Activated CD4-positive, CD25-positive, alpha-beta regulatory T cell treated with anti-CD3 and anti-CD28 coated beads, Interleukin-2, amount 50 U/mL, for 16 hours (primary cell): ENCODE results near the gene CLSTN1.

ENCODE experiments used
- DNase-seq: peaks from one replicate; pipeline ENCODE4 v3.0.0-alpha.2; 2020; ENCODE audit warnings: low read depth, low spot score

CLSTN1 gene

GRCh38 chr1:9852004-9852403 lies 28.2 kb upstream of the CLSTN1 start:
- DNase-seq, result no peak

DNA sequence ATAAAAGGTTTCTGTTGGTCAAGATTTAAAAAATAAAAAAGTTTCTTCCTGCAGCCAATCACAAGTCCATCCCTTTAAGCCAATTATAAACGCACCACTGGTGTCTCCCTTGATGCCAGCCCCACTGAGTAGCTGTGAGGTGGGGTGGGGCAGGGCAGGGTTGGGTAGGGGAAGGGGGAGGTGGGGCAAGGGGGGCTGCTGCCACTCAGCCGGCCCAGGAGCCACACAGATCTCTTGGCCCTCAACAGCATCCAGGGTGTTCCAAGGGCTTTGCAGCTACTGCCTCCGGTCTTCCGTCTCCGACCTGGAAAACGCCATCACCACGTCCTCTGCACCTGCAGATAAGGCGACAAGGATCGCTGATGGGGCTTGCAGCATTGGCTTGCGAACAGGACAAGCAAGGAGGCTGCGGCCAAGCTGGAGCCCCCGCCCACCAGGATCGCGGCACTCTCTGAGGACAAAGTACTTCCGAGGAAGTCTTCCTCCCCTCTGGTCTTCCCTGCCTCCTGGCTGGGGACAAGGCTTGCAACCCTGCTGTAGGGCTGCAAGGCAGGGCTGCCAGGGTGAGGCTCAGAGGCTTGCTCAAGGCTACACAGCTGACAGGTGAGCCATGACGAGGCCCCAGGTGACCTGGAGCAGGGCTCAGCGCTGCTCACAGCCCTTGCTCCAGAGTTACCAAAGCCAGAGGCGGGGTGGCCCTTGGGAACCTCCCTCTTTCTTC lies 26.8 kb upstream of the CLSTN1 start:
- DNase-seq, result no peak

- no peak for DNase-seq
These were observed 26.1 kb upstream of the CLSTN1 start for GRCh38 chr1:9849691-9850441.

DNA sequence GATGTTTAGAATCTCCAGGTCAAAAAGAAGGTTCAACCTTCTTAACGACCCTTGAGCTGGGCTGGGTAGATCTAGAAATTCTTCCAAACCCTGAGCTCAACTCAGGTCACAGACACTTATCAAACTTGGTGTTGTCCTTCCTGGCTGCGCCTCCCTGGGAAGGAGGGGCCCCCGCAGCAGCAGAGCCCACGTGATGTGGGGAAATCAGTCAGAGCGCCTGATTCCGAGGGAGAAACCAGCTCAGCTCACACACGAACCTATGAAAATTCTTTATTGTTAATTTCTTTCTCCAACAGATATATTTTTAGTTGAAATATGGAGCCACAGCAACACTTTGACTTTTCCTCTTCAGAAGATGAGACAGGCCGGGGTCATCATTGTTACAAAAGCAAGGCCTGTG lies 24.3 kb upstream of the CLSTN1 start:
- DNase-seq, result no peak

DNA sequence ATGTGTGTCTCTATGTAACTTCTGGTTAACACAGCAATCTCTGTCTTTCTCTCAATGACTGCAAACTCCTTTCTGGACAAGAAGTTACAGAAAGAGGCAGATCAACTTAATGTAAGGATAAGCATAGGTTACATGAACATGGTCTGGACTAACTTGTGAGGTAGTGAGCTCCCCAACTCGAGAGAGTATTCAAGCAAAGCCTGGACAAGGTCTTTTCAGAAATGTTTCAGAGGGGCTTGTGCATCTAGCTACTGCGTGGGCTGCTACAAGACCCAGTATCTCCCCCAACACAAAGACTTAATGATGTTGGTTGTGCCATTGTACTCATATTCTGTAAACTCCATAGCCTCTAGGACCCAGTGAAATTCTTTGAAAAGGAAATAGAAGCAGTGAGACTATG lies 23.5 kb upstream of the CLSTN1 start:
- DNase-seq, result no peak

- no peak for DNase-seq
These were observed 22.9 kb upstream of the CLSTN1 start for GRCh38 chr1:9846611-9847171.

DNA sequence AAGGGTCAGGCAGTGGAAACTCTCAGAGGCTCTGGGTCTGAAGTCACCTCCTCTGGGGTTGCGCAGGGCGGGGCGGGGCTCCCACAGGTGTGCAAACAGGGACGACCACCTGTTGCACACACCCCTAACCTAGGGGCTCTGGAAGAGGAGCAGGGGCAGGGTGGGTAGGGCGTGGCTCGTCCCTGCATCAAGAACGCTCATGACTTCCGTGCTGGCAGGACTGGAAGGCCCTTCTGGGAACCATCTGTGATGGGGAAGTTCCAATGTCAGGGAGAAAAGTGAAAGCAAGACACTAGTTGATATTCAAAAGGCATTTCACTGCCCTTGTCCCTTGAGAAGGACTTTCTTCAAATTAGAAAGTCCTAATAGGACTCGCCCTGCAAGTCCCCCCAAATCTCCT lies 22.1 kb upstream of the CLSTN1 start:
- DNase-seq, result no peak

DNA sequence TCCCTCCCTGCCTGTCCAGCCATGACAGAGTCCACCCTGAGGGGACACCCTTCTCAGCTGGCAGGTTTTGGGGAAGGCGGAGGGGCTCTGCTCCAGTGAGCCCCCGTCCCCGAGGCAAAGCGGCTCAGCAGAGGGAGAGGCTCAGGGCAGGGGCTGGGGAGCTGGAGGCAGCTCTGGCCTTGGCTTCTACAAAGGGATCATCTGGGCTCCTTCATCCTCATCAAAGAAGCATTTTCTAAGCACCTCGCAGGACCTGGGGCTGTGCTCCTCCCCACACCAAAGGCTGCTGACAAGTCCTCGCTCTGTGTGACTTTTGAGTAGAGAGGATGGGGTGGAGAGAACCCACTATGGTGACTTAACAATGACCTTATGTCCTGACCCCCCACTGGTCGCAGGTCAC lies 21.0 kb upstream of the CLSTN1 start:
- no peak for DNase-seq

- DNase-seq, result no peak
These were observed 20.3 kb upstream of the CLSTN1 start for GRCh38 chr1:9844106-9844505.

GRCh38 chr1:9843576-9843945 lies 19.8 kb upstream of the CLSTN1 start:
- DNase-seq, result no peak

GRCh38 chr1:9842781-9843575 lies 19.2 kb upstream of the CLSTN1 start:
- no peak for DNase-seq

DNA sequence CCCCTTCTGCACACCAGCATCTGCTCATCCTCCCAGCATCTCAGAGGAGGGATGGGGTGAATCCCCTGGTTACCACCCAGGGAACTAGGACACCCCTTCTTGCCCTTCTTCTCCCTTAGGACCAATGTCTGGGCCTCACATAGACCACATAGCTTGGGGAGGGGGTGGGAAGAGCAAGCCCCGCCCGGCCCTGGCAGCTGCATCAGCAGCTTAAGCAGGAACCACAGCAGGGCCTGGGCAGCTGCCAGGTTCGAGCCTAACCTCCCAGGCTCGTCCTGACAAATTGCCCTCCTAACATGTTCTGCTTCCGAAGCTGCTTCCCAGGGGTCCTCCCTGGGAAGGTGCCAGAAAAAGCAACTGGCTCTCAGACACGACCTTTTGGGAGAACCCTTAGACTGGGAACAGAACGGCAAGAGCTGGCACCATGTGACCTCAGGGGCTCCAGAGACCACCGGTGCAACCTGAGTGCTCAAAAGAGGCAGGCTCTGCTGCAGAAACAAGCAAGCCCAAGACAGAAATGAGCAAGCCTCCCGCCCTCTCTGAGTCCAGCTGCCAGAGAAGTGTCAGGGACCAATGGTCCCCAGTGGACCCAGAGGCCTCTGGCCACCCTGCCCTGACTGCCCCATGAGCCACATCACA lies 18.4 kb upstream of the CLSTN1 start:
- no peak for DNase-seq

GRCh38 chr1:9841460-9841859 lies 17.7 kb upstream of the CLSTN1 start:
- no peak for DNase-seq

GRCh38 chr1:9840176-9840575 lies 16.4 kb upstream of the CLSTN1 start:
- DNase-seq, result no peak

- DNase-seq, result no peak
These were observed 15.2 kb upstream of the CLSTN1 start for GRCh38 chr1:9838946-9839345.

- DNase-seq, result no peak
These were observed 12.8 kb upstream of the CLSTN1 start for GRCh38 chr1:9836632-9836960.

DNA sequence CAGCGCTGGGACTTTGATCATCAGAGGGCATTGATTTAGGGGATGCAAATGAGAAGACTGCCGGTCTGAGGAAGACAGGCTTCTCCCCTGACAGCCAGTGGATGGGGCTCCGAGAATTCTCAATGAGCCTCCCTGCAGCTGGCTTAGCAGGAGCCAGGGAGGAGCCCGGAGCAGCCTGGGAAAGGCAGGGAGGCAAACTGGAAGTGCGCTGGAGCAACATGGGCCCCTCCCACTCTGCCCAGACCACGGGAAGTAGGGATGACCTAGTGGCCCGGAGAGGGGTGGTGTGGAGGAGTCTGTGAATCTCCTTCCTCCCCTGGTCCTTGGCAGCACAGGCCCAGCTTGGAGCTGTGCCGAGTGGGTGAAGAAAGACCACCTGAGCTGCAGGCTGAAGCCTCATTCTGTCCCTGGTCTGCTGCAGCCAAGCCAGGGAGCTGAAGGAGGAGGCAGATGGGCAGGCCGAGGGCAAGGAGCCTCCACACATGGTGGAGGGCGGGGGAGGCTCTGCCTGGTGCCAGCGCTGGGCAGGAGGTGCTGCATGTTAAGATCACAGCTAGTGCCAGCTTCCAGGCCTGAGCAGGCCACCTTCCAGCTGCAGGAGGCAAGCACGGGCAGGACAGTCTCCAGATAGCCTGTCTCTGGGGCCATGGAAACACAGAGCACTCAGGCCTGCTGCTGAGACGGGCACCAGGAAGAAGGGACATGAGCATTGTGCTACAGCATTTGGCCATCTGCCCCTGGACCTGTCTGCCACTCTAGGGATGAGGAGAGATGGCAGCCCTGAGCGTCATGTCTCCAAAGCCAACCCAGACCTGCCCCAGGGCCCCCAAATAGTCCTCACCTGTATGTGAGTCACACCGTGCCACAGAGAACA lies 12.2 kb upstream of the CLSTN1 start:
- no peak for DNase-seq

DNA sequence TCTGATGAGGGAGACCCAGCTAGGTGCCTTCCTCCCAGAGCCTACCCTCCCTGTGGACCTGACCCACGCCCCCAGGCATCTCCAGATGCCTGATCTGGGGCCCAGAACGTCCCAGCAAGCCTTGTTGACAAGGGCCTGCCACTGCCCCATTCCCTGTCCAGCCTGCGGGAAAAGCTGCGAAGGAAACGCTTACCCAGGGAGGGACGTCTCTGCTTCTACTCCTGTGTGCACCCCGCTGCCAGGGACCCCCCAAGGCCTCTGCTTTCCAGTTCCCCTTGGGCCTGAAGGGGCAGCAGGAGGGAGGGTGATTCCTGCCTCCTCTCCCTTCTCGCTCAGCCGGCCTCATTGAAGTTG lies 11.6 kb upstream of the CLSTN1 start:
- no peak for DNase-seq

DNA sequence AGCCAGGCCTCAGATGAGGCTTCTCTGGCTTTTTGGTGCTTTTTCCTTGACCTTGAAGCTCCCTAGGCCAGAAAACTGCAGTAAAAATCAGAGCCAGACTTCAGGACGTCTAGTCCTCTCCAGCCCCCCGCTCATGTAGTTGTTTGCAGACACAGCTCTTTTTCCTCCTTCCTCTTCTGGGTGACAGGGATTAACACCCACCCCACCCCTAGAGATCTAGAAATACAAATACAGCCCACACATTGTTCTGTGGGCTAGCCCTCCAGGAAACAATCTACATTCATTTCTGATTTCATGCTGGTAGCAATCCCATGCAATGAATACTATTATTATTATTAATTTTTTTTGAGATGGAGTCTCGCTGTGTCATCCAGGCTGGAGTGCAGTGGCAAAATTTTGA lies 9.9 kb upstream of the CLSTN1 start:
- no peak for DNase-seq

- DNase-seq, result no peak
These were observed 3.9 kb upstream of the CLSTN1 start for GRCh38 chr1:9827558-9828185.

GRCh38 chr1:9826616-9827015 lies 2.9 kb upstream of the CLSTN1 start:
- no peak for DNase-seq
